ENCODE data around the gene MBOAT1.

DNA sequence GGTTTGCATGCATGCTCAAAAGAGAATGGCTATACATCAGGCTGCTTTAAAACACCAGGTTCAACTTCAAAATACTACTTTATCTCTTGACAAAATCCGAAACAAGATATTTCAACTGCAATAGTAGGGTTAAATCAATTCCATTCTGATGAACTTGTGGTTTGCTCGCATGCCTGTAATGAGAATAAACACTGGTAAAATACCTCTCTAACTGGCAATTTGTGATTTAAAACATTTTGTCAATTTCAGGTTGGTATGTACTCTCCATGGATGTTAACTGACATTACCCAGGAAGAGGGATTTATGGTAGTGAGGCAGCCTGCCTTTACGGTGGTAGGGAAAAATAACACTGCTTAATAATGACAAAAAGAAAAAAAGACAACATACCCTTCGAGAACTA, 74.4 kb downstream of the MBOAT1 start:
- TF ChIP-seq POLR2AphosphoS5 (IDR thresholded peaks at IDR 0.05; ENCODE audit: low read depth, low read length) (no peak), TAF1 (IDR thresholded peaks at IDR 0.05; ENCODE audit: borderline replicate concordance, insufficient read depth, low read length) (no peak), SIN3A (IDR thresholded peaks at IDR 0.05; ENCODE audit: borderline replicate concordance, insufficient read depth, low read length) (no peak)
- TF ChIP-seq, protein P1, sequence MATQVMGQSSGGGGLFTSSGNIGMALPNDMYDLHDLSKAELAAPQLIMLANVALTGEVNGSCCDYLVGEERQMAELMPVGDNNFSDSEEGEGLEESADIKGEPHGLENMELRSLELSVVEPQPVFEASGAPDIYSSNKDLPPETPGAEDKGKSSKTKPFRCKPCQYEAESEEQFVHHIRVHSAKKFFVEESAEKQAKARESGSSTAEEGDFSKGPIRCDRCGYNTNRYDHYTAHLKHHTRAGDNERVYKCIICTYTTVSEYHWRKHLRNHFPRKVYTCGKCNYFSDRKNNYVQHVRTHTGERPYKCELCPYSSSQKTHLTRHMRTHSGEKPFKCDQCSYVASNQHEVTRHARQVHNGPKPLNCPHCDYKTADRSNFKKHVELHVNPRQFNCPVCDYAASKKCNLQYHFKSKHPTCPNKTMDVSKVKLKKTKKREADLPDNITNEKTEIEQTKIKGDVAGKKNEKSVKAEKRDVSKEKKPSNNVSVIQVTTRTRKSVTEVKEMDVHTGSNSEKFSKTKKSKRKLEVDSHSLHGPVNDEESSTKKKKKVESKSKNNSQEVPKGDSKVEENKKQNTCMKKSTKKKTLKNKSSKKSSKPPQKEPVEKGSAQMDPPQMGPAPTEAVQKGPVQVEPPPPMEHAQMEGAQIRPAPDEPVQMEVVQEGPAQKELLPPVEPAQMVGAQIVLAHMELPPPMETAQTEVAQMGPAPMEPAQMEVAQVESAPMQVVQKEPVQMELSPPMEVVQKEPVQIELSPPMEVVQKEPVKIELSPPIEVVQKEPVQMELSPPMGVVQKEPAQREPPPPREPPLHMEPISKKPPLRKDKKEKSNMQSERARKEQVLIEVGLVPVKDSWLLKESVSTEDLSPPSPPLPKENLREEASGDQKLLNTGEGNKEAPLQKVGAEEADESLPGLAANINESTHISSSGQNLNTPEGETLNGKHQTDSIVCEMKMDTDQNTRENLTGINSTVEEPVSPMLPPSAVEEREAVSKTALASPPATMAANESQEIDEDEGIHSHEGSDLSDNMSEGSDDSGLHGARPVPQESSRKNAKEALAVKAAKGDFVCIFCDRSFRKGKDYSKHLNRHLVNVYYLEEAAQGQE (IDR thresholded peaks at IDR 0.05; ENCODE audit: insufficient read depth in 1 of 2, low read depth in 2 of 2, low read length in 2 of 2): no peak
